Smooth muscle cell (in vitro differentiated cells): ENCODE measurements around the gene NFKB2. TPM values are rescaled to one million over a fixed set of nuclear protein-coding genes. Genes with fewer than 3 reads are reported as not detected.
A peak's percentile ranks its signal among the peaks of the same experiment; 100 is the strongest.

Experiments used
- DNase-seq: peaks from one replicate; lab custom pipeline; 2025; ENCODE audit not compliant: unreplicated experiment; lab: John Stamatoyannopoulos, UW
- H2AFZ ChIP-seq: fragments of 200-600 bp; sonication (generic); 2 replicates; pipeline ENCODE4 v1.6.0; 2016; ENCODE audit warnings: antibody characterized with exemption, low read depth, mild to moderate bottlenecking
- H3F3A ChIP-seq: fragments of 200-600 bp; sonication (generic); 2 replicates; pipeline ENCODE4 v1.6.0; 2017; ENCODE audit warnings: antibody characterized with exemption, low read depth
- H3K27ac ChIP-seq: fragments of 200-600 bp; sonication (generic); 2 replicates; pipeline ENCODE4 v1.5.1; 2016; ENCODE audit warnings: low read depth, mild to moderate bottlenecking
- H3K27me3 ChIP-seq: fragments of 200-600 bp; sonication (generic); 2 replicates; pipeline ENCODE4 v1.6.1; 2016; ENCODE audit warnings: low read depth, mild to moderate bottlenecking
- H3K36me3 ChIP-seq: fragments of 200-600 bp; sonication (generic); 2 replicates; pipeline ENCODE4 v1.5.1; 2016; ENCODE audit warnings: low read depth
- H3K4me1 ChIP-seq: fragments of 200-600 bp; sonication (generic); 2 replicates; pipeline ENCODE4 v1.5.1; 2016; ENCODE audit warnings: low read depth
- H3K4me2 ChIP-seq: fragments of 200-600 bp; sonication (generic); 2 replicates; pipeline ENCODE4 v1.6.0; 2016; ENCODE audit warnings: mild to moderate bottlenecking
- H3K4me3 ChIP-seq: fragments of 200-600 bp; sonication (generic); 2 replicates; pipeline ENCODE4 v1.5.1; 2016; ENCODE audit warnings: mild to moderate bottlenecking
- H3K79me2 ChIP-seq: fragments of 200-600 bp; sonication (generic); 2 replicates; pipeline ENCODE4 v1.6.0; 2016; ENCODE audit warnings: low read depth, mild to moderate bottlenecking
- H3K9ac ChIP-seq: fragments of 200-600 bp; sonication (generic); 2 replicates; pipeline ENCODE4 v1.6.0; 2016; ENCODE audit warnings: low read depth
- H3K9me3 ChIP-seq: fragments of 200-600 bp; sonication (generic); replicated peaks from 2 replicates; pipeline ENCODE4 v1.5.1; 2016; ENCODE audit warnings: low read depth
- H4K20me1 ChIP-seq: fragments of 200-600 bp; sonication (generic); 2 replicates; pipeline ENCODE4 v1.6.0; 2016; ENCODE audit warnings: low read depth
- CTCF ChIP-seq: fragments of 200-600 bp; sonication (generic); IDR thresholded peaks from 2 replicates; pipeline ENCODE4 v1.5.1; 2017; ENCODE audit warnings: borderline replicate concordance, mild to moderate bottlenecking, antibody characterized with exemption; ENCODE audit not compliant: insufficient read depth, poor library complexity, severe bottlenecking
- WGBS: methylation state at CpG from one replicate; pipeline ENCODE4 v1.1.7; 2016; ENCODE audit warnings: low lambda C conversion rate; 5-methylcytosine and 5-hydroxymethylcytosine counted together
- polyA plus RNA-seq: library from polyadenylated mRNA; unstranded; fragments of >200 nt; fragmentation: Nextera tagmentation; extraction: Ambion mirVana; gene quantifications from 2 replicates; pipeline ENCODE4 v1.2.1, GENCODE V29; 2016
- total RNA-seq: library from RNA; depleted of rRNA; stranded (reverse); fragments of >200 nt; gene quantifications from 2 replicates; pipeline ENCODE4 v1.2.3, GENCODE V29; 2014

NFKB2 gene
- total and polyA plus RNA-seq, 2 experiments from 2014 or later, result 32.6 to 38.1 TPM

- Histone ChIP-seq H4K20me1 (no peaks in the 10 kb centered on the region), H3F3A (no peaks in the 10 kb centered on the region), H2AFZ (no peak overlapping the region), H3K27ac (no peak overlapping the region), H3K4me1 (peaks cover 28% of the 10 kb centered on the region), H3K27me3 (peaks cover 23% of the 10 kb centered on the region), H3K36me3 (no peaks in the 10 kb centered on the region), H3K4me2 (no peak overlapping the region), H3K9me3 (no peaks in the 10 kb centered on the region), H3K79me2 (no peaks in the 10 kb centered on the region), H3K9ac (no peak overlapping the region), H3K4me3 (no peak overlapping the region)
- no peak for TF ChIP-seq CTCF
- 82% methylated on average over 9 of the region's 9 CpGs for WGBS
- no peak for DNase-seq
Measured at GRCh38 chr10:102416283-102416682, 20.8 kb downstream of the NFKB2 start.

GRCh38 chr10:102416695-102417094, 21.2 kb downstream of the NFKB2 start:
- WGBS, result 85% methylated on average over 17 of the region's 20 CpGs
- peaks cover 28% of the 10 kb centered on the region for H3K4me1 ChIP-seq
- H3K27ac ChIP-seq, result no peak overlapping the region
- H3K79me2 ChIP-seq, result no peaks in the 10 kb centered on the region
- H3K9me3 ChIP-seq, result no peaks in the 10 kb centered on the region
- no peaks in the 10 kb centered on the region for H4K20me1 ChIP-seq
- no peaks in the 10 kb centered on the region for H3K36me3 ChIP-seq
- TF ChIP-seq CTCF, result no peak
- no peak overlapping the region for H3K4me2 ChIP-seq
- no peaks in the 10 kb centered on the region for H3F3A ChIP-seq
- H3K27me3 ChIP-seq, result peaks cover 23% of the 10 kb centered on the region
- no peak for DNase-seq
- no peak overlapping the region for H3K4me3 ChIP-seq
- H3K9ac ChIP-seq, result no peak overlapping the region
- no peak overlapping the region for H2AFZ ChIP-seq

- H3K27ac ChIP-seq, result no peak within 1 kb of the TSS
- no peaks in the 10 kb centered on the region for H3K9me3 ChIP-seq
- peaks cover 5% of the 10 kb centered on the region for H3K79me2 ChIP-seq
- no peak for DNase-seq
- H3K4me1 ChIP-seq, result peaks cover 32% of the 10 kb centered on the region
- peaks cover 9% of the 10 kb centered on the region for H4K20me1 ChIP-seq
- peak within 1 kb of the TSS; percentile 86 for H3K4me3 ChIP-seq
- peaks cover 11% of the 10 kb centered on the region for H3F3A ChIP-seq
- H3K9ac ChIP-seq, result no peak within 1 kb of the TSS
- peak within 1 kb of the TSS; percentile 98 for H3K4me2 ChIP-seq
- H3K36me3 ChIP-seq, result no peaks in the 10 kb centered on the region
- WGBS, result 5% methylated on average over 29 of the region's 45 CpGs
- no peak within 1 kb of the TSS for H2AFZ ChIP-seq
- TF ChIP-seq CTCF, result no peak
- H3K27me3 ChIP-seq, result peaks cover 23% of the 10 kb centered on the region
Measured at GRCh38 chr10:102418622-102419268, 23.2 kb downstream of the NFKB2 start, which contains the start of gene PSD. Gene PSD (minus strand): TSS chr10:102418785. CDS start chr10:102417038, 1,747 bp downstream.
